Measurements from ENCODE around the gene FAM163A.
A peak's percentile ranks its signal among the peaks of the same experiment; 100 is the strongest.
"Not testable (repeated sequence)": the region's sequence is repeated elsewhere in the genome, so short reads cannot be mapped to it uniquely, and the experiment has no call there.

The FAM163A gene

GRCh38 chr1:179742717-179743678 is at the start of gene FAM163A:
Gene FAM163A, plus strand, starts transcription at chr1:179743291. Its CDS starts 69,807 bp downstream, at chr1:179813098.
- Mint-ChIP-seq H3K27me3 (peaks cover 62 to 77% of the 10 kb centered on the region in 2 donors), H3K4me1 (peaks cover 5 to 7% of the 10 kb centered on the region in 2 donors), H3K9me3 (no peaks in the 10 kb centered on the region), H3K36me3 (peaks cover 0 to 2% of the 10 kb centered on the region in 2 donors), H3K27ac (no peak within 1 kb of the TSS), H3K4me3 (peak within 1 kb of the TSS; percentile 33 to 51)
- ATAC-seq (replicated peaks) (peak; percentile 16 to 23), DNase-seq (no peak)

DNA sequence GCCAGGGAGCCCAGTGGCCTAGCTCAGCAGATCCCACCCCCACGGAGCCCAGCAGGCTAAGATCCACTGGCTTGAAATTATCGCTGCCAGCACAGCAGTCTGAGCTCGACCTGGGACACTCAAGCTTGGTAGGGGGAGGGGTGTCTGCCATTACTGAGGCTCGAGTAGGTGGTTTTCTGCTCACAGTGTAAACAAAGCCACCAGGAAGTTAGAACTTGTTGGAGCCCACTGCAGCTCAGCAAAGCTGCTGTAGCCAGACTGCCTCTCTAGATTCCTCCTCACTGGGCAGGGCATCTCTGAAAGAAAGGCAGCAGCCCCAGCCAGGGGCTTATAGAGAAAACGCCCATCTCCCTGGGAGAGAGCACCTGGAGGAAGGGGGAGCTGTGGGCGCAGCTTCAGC is 48.6 kb upstream of the FAM163A start:
- H3K36me3 Mint-ChIP-seq; H3K4me3 Mint-ChIP-seq; H3K9me3 Mint-ChIP-seq; H3K4me1 Mint-ChIP-seq; DNase-seq; H3K27ac Mint-ChIP-seq; ATAC-seq (replicated peaks): not testable (repeated sequence)
- peaks cover 23 to 27% of the 10 kb centered on the region in 2 donors for H3K27me3 Mint-ChIP-seq

GRCh38 chr1:179702946-179703539 is 40.0 kb upstream of the FAM163A start:
- no peaks in the 10 kb centered on the region for H3K36me3 Mint-ChIP-seq
- no peaks in the 10 kb centered on the region for H3K9me3 Mint-ChIP-seq
- ATAC-seq (replicated peaks) (no peak), DNase-seq (no peak)
- no peak overlapping the region for H3K4me3 Mint-ChIP-seq
- peaks cover 5 to 6% of the 10 kb centered on the region in 2 donors for H3K27me3 Mint-ChIP-seq
- H3K4me1 Mint-ChIP-seq: no peaks in the 10 kb centered on the region
- H3K27ac Mint-ChIP-seq: no peak overlapping the region

DNA sequence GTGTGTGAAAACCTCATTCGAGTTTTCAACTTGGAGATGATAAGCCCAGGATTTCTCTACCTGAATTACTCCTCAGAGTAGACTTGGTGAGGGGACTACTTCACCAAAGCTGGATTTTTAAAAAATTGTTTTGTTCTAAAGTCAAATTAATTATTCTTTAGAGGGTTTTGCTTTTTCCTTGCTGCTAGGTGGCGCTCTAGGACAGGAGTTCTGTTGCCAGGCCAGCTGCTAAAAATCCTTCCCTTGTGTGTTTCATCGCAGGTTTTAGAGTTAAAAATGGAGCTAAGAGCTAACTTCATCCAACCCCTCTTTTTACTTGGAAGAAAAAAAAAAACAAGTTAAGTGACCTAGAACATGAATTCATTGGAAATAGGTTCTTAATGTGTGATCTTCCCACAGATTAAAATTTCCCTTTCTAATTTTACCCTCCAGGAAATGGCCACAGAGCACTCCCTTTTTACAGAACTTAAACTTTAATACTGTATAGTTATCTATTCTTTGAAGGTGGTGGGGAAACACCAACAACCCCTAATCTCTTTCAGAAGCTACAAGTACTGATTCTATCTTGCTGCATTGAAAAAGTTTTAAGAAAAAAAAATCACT is 36.7 kb upstream of the FAM163A start:
- no peaks in the 10 kb centered on the region for H3K9me3 Mint-ChIP-seq
- no peak overlapping the region for H3K27ac Mint-ChIP-seq
- DNase-seq: no peak
- no peaks in the 10 kb centered on the region for H3K4me1 Mint-ChIP-seq
- H3K4me3 Mint-ChIP-seq: no peak overlapping the region
- H3K27me3 Mint-ChIP-seq: peaks cover 5 to 6% of the 10 kb centered on the region in 2 donors
- H3K36me3 Mint-ChIP-seq: no peaks in the 10 kb centered on the region
- ATAC-seq (replicated peaks): peak in 1 of 2 donors; percentile 42

DNA sequence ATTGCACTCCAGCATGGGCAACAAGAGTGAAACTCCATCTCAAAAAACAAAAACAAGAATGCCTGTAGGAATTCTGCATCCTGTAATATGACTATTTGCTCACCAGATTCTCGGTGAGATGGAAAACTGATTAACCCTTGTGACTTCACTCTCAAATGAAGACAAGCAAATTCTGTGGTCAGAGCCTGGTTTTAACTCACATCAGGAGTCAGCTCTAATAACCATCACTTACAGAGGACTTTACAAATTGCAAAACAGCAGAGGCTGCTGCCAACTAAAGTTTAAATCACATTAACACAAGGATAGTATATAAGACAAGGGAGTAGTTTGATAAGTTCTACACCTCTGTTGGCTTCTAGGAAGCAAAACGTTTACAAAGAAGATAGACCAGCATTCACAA is 35.7 kb upstream of the FAM163A start:
- Mint-ChIP-seq H3K4me1 (no peaks in the 10 kb centered on the region), H3K27me3 (peaks cover 5 to 6% of the 10 kb centered on the region in 2 donors), H3K27ac (no peak overlapping the region), H3K9me3 (peaks cover 0 to 3% of the 10 kb centered on the region in 2 donors), H3K4me3 (no peak overlapping the region), H3K36me3 (no peaks in the 10 kb centered on the region)
- ATAC-seq (replicated peaks): no peak
- no peak for DNase-seq

DNA sequence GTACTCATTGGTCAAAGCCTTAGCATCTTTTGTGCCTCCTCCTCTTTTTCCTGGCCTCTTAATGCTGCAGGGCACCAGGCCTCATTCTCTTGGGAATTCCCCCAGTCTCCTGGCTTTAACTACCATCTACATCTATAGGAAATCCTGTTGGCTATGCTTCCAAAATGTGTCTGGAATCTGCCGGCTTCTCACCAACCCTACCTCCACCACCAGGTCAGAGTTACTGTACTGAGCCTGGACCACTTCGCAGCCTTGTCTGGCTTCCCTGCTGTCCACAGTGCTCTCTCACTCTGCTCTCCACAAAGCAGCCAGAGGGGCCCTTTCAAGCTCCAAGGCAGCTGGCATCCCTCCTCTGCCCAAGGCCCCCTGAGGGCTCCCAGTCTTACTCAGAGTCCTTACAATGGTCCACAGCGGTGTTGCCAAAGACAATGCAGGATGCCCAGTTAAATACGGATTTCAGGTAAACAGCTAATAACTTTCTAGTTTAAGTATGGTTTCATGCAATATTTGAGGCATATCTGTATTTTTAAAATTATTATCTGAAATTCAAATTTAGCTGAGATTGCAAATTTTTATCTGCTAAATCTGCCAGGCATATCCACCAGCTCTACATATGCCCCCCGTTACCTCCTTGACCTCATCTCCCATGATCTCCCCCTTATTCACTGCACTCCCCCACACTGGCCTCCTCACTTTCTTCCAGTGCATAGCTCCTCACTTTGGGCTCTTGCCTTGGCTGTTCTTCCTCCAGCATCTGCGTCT is 34.5 kb upstream of the FAM163A start:
- Mint-ChIP-seq H3K27me3 (peaks cover 0 to 5% of the 10 kb centered on the region in 2 donors), H3K4me3 (no peak overlapping the region), H3K4me1 (no peaks in the 10 kb centered on the region), H3K36me3 (no peaks in the 10 kb centered on the region), H3K9me3 (peaks cover 7 to 10% of the 10 kb centered on the region in 2 donors), H3K27ac (no peak overlapping the region)
- DNase-seq (no peak), ATAC-seq (replicated peaks) (no peak)

GRCh38 chr1:179709841-179710329 is 33.2 kb upstream of the FAM163A start:
- ATAC-seq (replicated peaks): peak; percentile 41 to 65

DNA sequence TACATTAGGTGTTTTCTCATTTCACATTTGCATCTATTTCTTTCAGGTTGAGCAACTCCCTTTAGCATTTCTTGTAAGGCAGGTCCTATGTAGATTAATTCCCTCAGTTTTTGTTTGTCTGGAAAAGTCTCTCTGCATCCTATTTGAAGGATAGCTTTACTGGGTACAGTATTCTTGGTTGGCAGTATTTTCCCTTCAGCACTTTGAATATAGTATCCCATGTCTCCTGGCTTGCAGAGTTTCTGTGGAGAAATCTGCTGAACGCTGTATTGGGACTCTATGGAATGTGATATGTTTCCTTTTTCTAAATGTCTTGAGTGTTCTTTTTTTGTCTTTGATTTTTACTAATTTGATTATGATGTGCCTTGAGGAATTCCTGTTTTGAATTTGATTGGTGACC is 28.9 kb upstream of the FAM163A start:
- peaks cover 0 to 4% of the 10 kb centered on the region in 2 donors for H3K36me3 Mint-ChIP-seq
- ATAC-seq (replicated peaks) (no peak), DNase-seq (no peak)
- no peaks in the 10 kb centered on the region for H3K4me1 Mint-ChIP-seq
- H3K27me3 Mint-ChIP-seq: peaks cover 0 to 2% of the 10 kb centered on the region in 2 donors
- peaks cover 49 to 51% of the 10 kb centered on the region in 2 donors for H3K9me3 Mint-ChIP-seq
- H3K27ac Mint-ChIP-seq: no peak overlapping the region
- H3K4me3 Mint-ChIP-seq: no peak overlapping the region

More at GRCh38 chr1:179709841-179710329, 33.2 kb upstream of the FAM163A start:
- H3K36me3 Mint-ChIP-seq: no peaks in the 10 kb centered on the region
- no peaks in the 10 kb centered on the region for H3K4me1 Mint-ChIP-seq
- H3K27me3 Mint-ChIP-seq: peaks cover 0 to 5% of the 10 kb centered on the region in 2 donors
- H3K27ac Mint-ChIP-seq: no peak overlapping the region
- no peak overlapping the region for H3K4me3 Mint-ChIP-seq
- DNase-seq: no peak
- peaks cover 17 to 18% of the 10 kb centered on the region in 2 donors for H3K9me3 Mint-ChIP-seq

DNA sequence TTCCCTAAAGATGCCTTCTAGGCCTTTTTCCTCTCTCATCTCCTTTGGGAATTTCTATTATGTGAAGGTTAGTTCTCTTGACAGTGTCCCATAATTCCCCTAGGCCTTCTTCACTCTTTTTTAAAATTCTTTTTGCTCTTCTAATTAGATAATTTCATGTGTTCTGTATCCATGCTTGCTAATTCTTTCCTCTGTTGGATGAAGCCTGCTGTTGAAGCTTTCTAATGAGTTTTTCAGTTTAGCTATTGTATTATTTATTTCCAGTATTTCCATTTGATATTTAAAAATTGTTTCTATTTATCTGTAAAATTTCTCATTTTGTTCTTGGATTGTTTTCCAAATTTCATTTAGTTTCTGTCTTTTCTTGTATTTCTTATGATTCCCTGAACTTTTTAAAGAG is 28.5 kb upstream of the FAM163A start:
- H3K27me3 Mint-ChIP-seq: no peaks in the 10 kb centered on the region
- H3K4me1 Mint-ChIP-seq: no peaks in the 10 kb centered on the region
- peaks cover 49 to 51% of the 10 kb centered on the region in 2 donors for H3K9me3 Mint-ChIP-seq
- DNase-seq: no peak
- H3K27ac Mint-ChIP-seq: no peak overlapping the region
- H3K36me3 Mint-ChIP-seq: peaks cover 0 to 4% of the 10 kb centered on the region in 2 donors
- no peak overlapping the region for H3K4me3 Mint-ChIP-seq
- no peak for ATAC-seq (replicated peaks)

GRCh38 chr1:179719272-179719671 is 23.8 kb upstream of the FAM163A start:
- H3K27me3 Mint-ChIP-seq: peaks cover 0 to 8% of the 10 kb centered on the region in 2 donors
- no peak for ATAC-seq (replicated peaks)
- H3K4me1 Mint-ChIP-seq: no peaks in the 10 kb centered on the region
- H3K36me3 Mint-ChIP-seq: peaks cover 0 to 4% of the 10 kb centered on the region in 2 donors
- no peak overlapping the region for H3K4me3 Mint-ChIP-seq
- no peak overlapping the region for H3K27ac Mint-ChIP-seq
- H3K9me3 Mint-ChIP-seq: peaks cover 39 to 44% of the 10 kb centered on the region in 2 donors
- DNase-seq: no peak

GRCh38 chr1:179728271-179728670 is 14.8 kb upstream of the FAM163A start:
- H3K4me3 Mint-ChIP-seq: no peak overlapping the region
- no peaks in the 10 kb centered on the region for H3K9me3 Mint-ChIP-seq
- H3K27ac Mint-ChIP-seq: no peak overlapping the region
- no peaks in the 10 kb centered on the region for H3K36me3 Mint-ChIP-seq
- H3K27me3 Mint-ChIP-seq: peaks cover 9 to 21% of the 10 kb centered on the region in 2 donors
- H3K4me1 Mint-ChIP-seq: no peaks in the 10 kb centered on the region
- ATAC-seq (replicated peaks) (no peak), DNase-seq (no peak)

DNA sequence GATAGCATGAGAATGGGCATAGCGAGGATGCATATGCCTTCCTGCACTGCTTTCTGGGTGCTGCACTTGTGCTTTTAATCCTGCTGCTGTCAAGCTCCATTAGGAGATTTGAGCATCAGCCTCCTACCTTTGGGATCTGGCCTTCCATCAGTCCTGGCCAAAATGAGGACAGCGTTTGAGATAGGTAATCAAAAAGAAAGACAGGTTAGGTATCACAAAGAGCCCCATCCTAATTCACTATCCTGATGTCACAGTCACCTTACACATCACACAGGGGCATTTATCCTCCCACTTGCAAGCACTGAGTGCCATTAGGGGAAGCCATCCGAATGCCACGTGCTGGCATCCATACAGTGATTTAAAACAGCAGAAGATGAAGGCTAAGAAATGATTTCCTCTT is 13.2 kb upstream of the FAM163A start:
- no peaks in the 10 kb centered on the region for H3K9me3 Mint-ChIP-seq
- DNase-seq (no peak), ATAC-seq (replicated peaks) (no peak)
- no peaks in the 10 kb centered on the region for H3K4me1 Mint-ChIP-seq
- H3K27ac Mint-ChIP-seq: no peak overlapping the region
- H3K4me3 Mint-ChIP-seq: no peak overlapping the region
- H3K36me3 Mint-ChIP-seq: no peaks in the 10 kb centered on the region
- peaks cover 16 to 21% of the 10 kb centered on the region in 2 donors for H3K27me3 Mint-ChIP-seq

DNA sequence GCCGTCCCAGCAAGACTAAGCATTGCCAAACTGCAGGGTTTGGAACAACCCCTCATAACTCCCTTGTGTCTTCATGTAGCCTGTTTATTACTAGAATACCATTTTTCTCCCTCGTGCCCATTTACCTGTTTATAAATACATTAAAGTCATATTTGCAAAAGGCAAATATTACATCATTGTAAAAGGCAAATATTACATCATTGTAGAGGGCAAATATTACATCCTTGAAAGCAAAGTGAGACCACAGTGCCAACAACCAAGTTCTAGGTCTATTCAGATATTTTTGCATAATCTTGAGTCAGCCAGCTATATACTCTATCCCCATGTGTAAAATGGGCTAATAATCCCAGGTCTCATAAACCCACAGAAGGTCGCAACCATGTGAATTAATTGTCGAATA is 11.4 kb upstream of the FAM163A start:
- ATAC-seq (replicated peaks): no peak
- DNase-seq: no peak
- Mint-ChIP-seq H3K27ac (no peak overlapping the region), H3K27me3 (peaks cover 22 to 29% of the 10 kb centered on the region in 2 donors), H3K9me3 (no peaks in the 10 kb centered on the region), H3K4me3 (no peak overlapping the region), H3K36me3 (no peaks in the 10 kb centered on the region), H3K4me1 (no peaks in the 10 kb centered on the region)

- DNase-seq (no peak), ATAC-seq (replicated peaks) (no peak)
- no peaks in the 10 kb centered on the region for H3K9me3 Mint-ChIP-seq
- H3K4me3 Mint-ChIP-seq: peak overlapping the region in 1 of 2 donors; percentile 33
- no peak overlapping the region for H3K27ac Mint-ChIP-seq
- peaks cover 0 to 2% of the 10 kb centered on the region in 2 donors for H3K36me3 Mint-ChIP-seq
- H3K4me1 Mint-ChIP-seq: peaks cover 5 to 7% of the 10 kb centered on the region in 2 donors
- H3K27me3 Mint-ChIP-seq: peaks cover 64 to 80% of the 10 kb centered on the region in 2 donors
Observed at GRCh38 chr1:179742291-179742690, 800 bp upstream of the FAM163A start.

Measured in stimulated activated naive B cell treated with anti-CD40 and anti-IgM and Interleukin-4, amounts not matched to agents 10 μg/mL and 1 μg/mL and 100 μg/mL, for 72 hours (primary cell).